COLO668 (cell line): ENCODE results near the gene FADD.
A peak's percentile ranks its signal among the peaks of the same experiment; 100 is the strongest.
"Not testable (repeated sequence)": the region's sequence is repeated elsewhere in the genome, so short reads cannot be mapped to it uniquely, and the experiment has no call there.

Experiments used
- DNase-seq: peaks from one replicate; lab custom pipeline; 2025; ENCODE audit not compliant: unreplicated experiment; lab: John Stamatoyannopoulos, UW

Gene FADD

GRCh38 chr11:70180906-70181305 is 22.2 kb upstream of the FADD start:
- DNase-seq: no peak

GRCh38 chr11:70182266-70182665 is 20.8 kb upstream of the FADD start:
- DNase-seq: no peak

- no peak for DNase-seq
These were observed 20.1 kb upstream of the FADD start for GRCh38 chr11:70183032-70183431.

- no peak for DNase-seq
These were observed 19.5 kb upstream of the FADD start for GRCh38 chr11:70183483-70184176.

- DNase-seq: no peak
These were observed 18.7 kb upstream of the FADD start for GRCh38 chr11:70184396-70184795.

- no peak for DNase-seq
These were observed 17.6 kb upstream of the FADD start for GRCh38 chr11:70185348-70186055.

GRCh38 chr11:70186420-70186819 is 16.7 kb upstream of the FADD start:
- DNase-seq: no peak

GRCh38 chr11:70186936-70187335 is 16.2 kb upstream of the FADD start:
- DNase-seq: no peak

- no peak for DNase-seq
These were observed 15.3 kb upstream of the FADD start for GRCh38 chr11:70187771-70188170.

GRCh38 chr11:70189622-70190021 is 13.5 kb upstream of the FADD start:
- DNase-seq: no peak

- DNase-seq: peak; percentile 42
These were observed 11.5 kb upstream of the FADD start for GRCh38 chr11:70191495-70192140.

GRCh38 chr11:70192666-70193410 is 10.3 kb upstream of the FADD start:
- DNase-seq: no peak

- DNase-seq: no peak
These were observed 9.4 kb upstream of the FADD start for GRCh38 chr11:70193411-70194292.

GRCh38 chr11:70194792-70195791 is 8.0 kb upstream of the FADD start:
- no peak for DNase-seq

- no peak for DNase-seq
These were observed 2.8 kb upstream of the FADD start for GRCh38 chr11:70200212-70200844.

- DNase-seq: not testable (repeated sequence)
These were observed 2.0 kb upstream of the FADD start for GRCh38 chr11:70201047-70201446.

GRCh38 chr11:70201882-70202861 is 924 bp upstream of the FADD start:
- no peak for DNase-seq
